SJSA1 (cell line): ENCODE results near the gene CACNA1C. TPM values are rescaled to one million over a fixed set of nuclear protein-coding genes. Genes with fewer than 3 reads are reported as not detected.
A peak's percentile ranks its signal among the peaks of the same experiment; 100 is the strongest.

Experiments used
- DNase-seq, 2 experiments: peaks; one replicate each; pipeline ENCODE4 v3.0.0-alpha.2; 2015 to 2020; ENCODE audit warnings: low spot score in 2 of 2, low read depth in 1 of 2
- H3K27ac ChIP-seq: fragments of 250-450 bp; sonication (Bioruptor Pico); 2 replicates; pipeline ENCODE4 v1.5.1; 2020; ENCODE audit warnings: mild to moderate bottlenecking, moderate library complexity
- H3K27me3 ChIP-seq: fragments of 250-450 bp; sonication (Bioruptor Pico); replicated peaks from 2 replicates; pipeline ENCODE4 v1.5.1; 2020; ENCODE audit warnings: mild to moderate bottlenecking, moderate library complexity
- H3K36me3 ChIP-seq: fragments of 250-450 bp; sonication (Bioruptor Pico); 2 replicates; pipeline ENCODE4 v1.5.1; 2020; ENCODE audit warnings: mild to moderate bottlenecking
- H3K4me1 ChIP-seq: fragments of 250-450 bp; sonication (Bioruptor Pico); replicated peaks from 2 replicates; pipeline ENCODE4 v1.6.1; 2021; ENCODE audit warnings: mild to moderate bottlenecking
- H3K4me3 ChIP-seq: fragments of 250-450 bp; sonication (Bioruptor Pico); 2 replicates; pipeline ENCODE4 v1.5.1; 2020; ENCODE audit warnings: mild to moderate bottlenecking
- H3K9me3 ChIP-seq: fragments of 250-450 bp; sonication (Bioruptor Pico); replicated peaks from 2 replicates; pipeline ENCODE4 v1.5.1; 2020; ENCODE audit warnings: mild to moderate bottlenecking
- total RNA-seq: library from RNA; depleted of rRNA; stranded (reverse); fragments of >200 nt; shearing (Covaris generic); gene quantifications from 2 replicates; pipeline ENCODE4 v1.2.3, GENCODE V29; 2014

Gene CACNA1C
- total RNA-seq, 1 experiment from 2014 or later, result 6.1 TPM

GRCh38 chr12:2233034-2233433 is 180.2 kb downstream of the CACNA1C start:
- no peak overlapping the region for H3K4me3 ChIP-seq
- H3K9me3 ChIP-seq, result no peaks in the 10 kb centered on the region
- H3K27me3 ChIP-seq, result no peaks in the 10 kb centered on the region
- H3K27ac ChIP-seq, result peak overlapping the region; percentile 26; the same call in 1 of the 2 replicates
- peak in 1 of 2 experiments; percentile 52 for DNase-seq
- peaks cover 21% of the 10 kb centered on the region for H3K4me1 ChIP-seq
- H3K36me3 ChIP-seq, result no peaks in the 10 kb centered on the region

GRCh38 chr12:2234091-2234490 is 181.3 kb downstream of the CACNA1C start:
- no peaks in the 10 kb centered on the region for H3K9me3 ChIP-seq
- peaks cover 21% of the 10 kb centered on the region for H3K4me1 ChIP-seq
- no peak overlapping the region for H3K27ac ChIP-seq
- no peaks in the 10 kb centered on the region for H3K36me3 ChIP-seq
- H3K27me3 ChIP-seq, result no peaks in the 10 kb centered on the region
- no peak overlapping the region for H3K4me3 ChIP-seq
- DNase-seq, result no peak

GRCh38 chr12:2234646-2235350 is 182.0 kb downstream of the CACNA1C start:
- peaks cover 21% of the 10 kb centered on the region for H3K4me1 ChIP-seq
- no peaks in the 10 kb centered on the region for H3K9me3 ChIP-seq
- no peaks in the 10 kb centered on the region for H3K27me3 ChIP-seq
- no peak overlapping the region for H3K27ac ChIP-seq
- no peak overlapping the region for H3K4me3 ChIP-seq
- no peaks in the 10 kb centered on the region for H3K36me3 ChIP-seq
- no peak for DNase-seq

- no peaks in the 10 kb centered on the region for H3K27me3 ChIP-seq
- no peaks in the 10 kb centered on the region for H3K9me3 ChIP-seq
- H3K4me1 ChIP-seq, result peaks cover 21% of the 10 kb centered on the region
- no peak for DNase-seq
- H3K36me3 ChIP-seq, result no peaks in the 10 kb centered on the region
- no peak overlapping the region for H3K4me3 ChIP-seq
- no peak overlapping the region for H3K27ac ChIP-seq
Measured at GRCh38 chr12:2236506-2237294, 183.9 kb downstream of the CACNA1C start.

- Histone ChIP-seq H3K27me3 (no peaks in the 10 kb centered on the region), H3K4me3 (no peak overlapping the region), H3K27ac (no peak overlapping the region), H3K4me1 (peaks cover 14% of the 10 kb centered on the region), H3K36me3 (no peaks in the 10 kb centered on the region), H3K9me3 (no peaks in the 10 kb centered on the region)
- no peak for DNase-seq
Measured at GRCh38 chr12:2238111-2238510, 185.3 kb downstream of the CACNA1C start.

GRCh38 chr12:2239381-2239871 is 186.6 kb downstream of the CACNA1C start:
- H3K4me3 ChIP-seq, result no peak overlapping the region
- no peaks in the 10 kb centered on the region for H3K27me3 ChIP-seq
- H3K4me1 ChIP-seq, result peaks cover 16% of the 10 kb centered on the region
- no peaks in the 10 kb centered on the region for H3K9me3 ChIP-seq
- no peak overlapping the region for H3K27ac ChIP-seq
- no peaks in the 10 kb centered on the region for H3K36me3 ChIP-seq
- no peak for DNase-seq

GRCh38 chr12:2240390-2240789 is 187.6 kb downstream of the CACNA1C start:
- Histone ChIP-seq H3K27me3 (no peaks in the 10 kb centered on the region), H3K27ac (no peak overlapping the region), H3K9me3 (no peaks in the 10 kb centered on the region), H3K36me3 (no peaks in the 10 kb centered on the region), H3K4me3 (no peak overlapping the region), H3K4me1 (peaks cover 26% of the 10 kb centered on the region)
- no peak for DNase-seq

GRCh38 chr12:2240984-2241383 is 188.2 kb downstream of the CACNA1C start:
- no peak for DNase-seq

GRCh38 chr12:2242216-2242615 is 189.4 kb downstream of the CACNA1C start:
- H3K27me3 ChIP-seq, result no peaks in the 10 kb centered on the region
- H3K36me3 ChIP-seq, result no peaks in the 10 kb centered on the region
- H3K4me1 ChIP-seq, result peaks cover 39% of the 10 kb centered on the region
- no peak for DNase-seq
- no peaks in the 10 kb centered on the region for H3K9me3 ChIP-seq
- no peak overlapping the region for H3K27ac ChIP-seq
- no peak overlapping the region for H3K4me3 ChIP-seq

More at GRCh38 chr12:2240984-2241383, 188.2 kb downstream of the CACNA1C start:
- no peaks in the 10 kb centered on the region for H3K27me3 ChIP-seq
- no peaks in the 10 kb centered on the region for H3K9me3 ChIP-seq
- no peaks in the 10 kb centered on the region for H3K36me3 ChIP-seq
- H3K27ac ChIP-seq, result no peak overlapping the region
- H3K4me3 ChIP-seq, result no peak overlapping the region
- H3K4me1 ChIP-seq, result peaks cover 32% of the 10 kb centered on the region

- DNase-seq, result no peak
- Histone ChIP-seq H3K9me3 (no peaks in the 10 kb centered on the region), H3K27ac (no peak overlapping the region)
Measured at GRCh38 chr12:2242816-2243215, 190.0 kb downstream of the CACNA1C start.

GRCh38 chr12:2243275-2243674 is 190.5 kb downstream of the CACNA1C start:
- Histone ChIP-seq H3K27me3 (no peaks in the 10 kb centered on the region), H3K27ac (peak overlapping the region; percentile 74), H3K36me3 (no peaks in the 10 kb centered on the region), H3K9me3 (no peaks in the 10 kb centered on the region), H3K4me1 (peaks cover 50% of the 10 kb centered on the region), H3K4me3 (no peak overlapping the region)
- no peak for DNase-seq

More at GRCh38 chr12:2242816-2243215, 190.0 kb downstream of the CACNA1C start:
- Histone ChIP-seq H3K36me3 (no peaks in the 10 kb centered on the region), H3K27me3 (no peaks in the 10 kb centered on the region), H3K4me1 (peaks cover 45% of the 10 kb centered on the region), H3K4me3 (no peak overlapping the region)

GRCh38 chr12:2244013-2244861 is 191.4 kb downstream of the CACNA1C start:
- Histone ChIP-seq H3K27me3 (no peaks in the 10 kb centered on the region), H3K27ac (peak overlapping the region; percentile 74), H3K4me1 (peaks cover 59% of the 10 kb centered on the region), H3K36me3 (no peaks in the 10 kb centered on the region), H3K9me3 (no peaks in the 10 kb centered on the region), H3K4me3 (no peak overlapping the region)
- DNase-seq, result peak; percentile 86 to 93

GRCh38 chr12:2246358-2246757 is 193.6 kb downstream of the CACNA1C start:
- Histone ChIP-seq H3K9me3 (no peaks in the 10 kb centered on the region), H3K4me1 (peaks cover 80% of the 10 kb centered on the region), H3K27ac (no peak overlapping the region), H3K36me3 (no peaks in the 10 kb centered on the region), H3K4me3 (no peak overlapping the region), H3K27me3 (no peaks in the 10 kb centered on the region)
- no peak for DNase-seq
